SIG-M5 (cell line): Measurements from ENCODE around the gene CELA2B.
"Not testable (repeated sequence)": the region's sequence is repeated elsewhere in the genome, so short reads cannot be mapped to it uniquely, and the experiment has no call there.

ENCODE experiments used
- DNase-seq: peaks from one replicate; lab custom pipeline; 2025; lab: John Stamatoyannopoulos, UW

Gene CELA2B

DNA sequence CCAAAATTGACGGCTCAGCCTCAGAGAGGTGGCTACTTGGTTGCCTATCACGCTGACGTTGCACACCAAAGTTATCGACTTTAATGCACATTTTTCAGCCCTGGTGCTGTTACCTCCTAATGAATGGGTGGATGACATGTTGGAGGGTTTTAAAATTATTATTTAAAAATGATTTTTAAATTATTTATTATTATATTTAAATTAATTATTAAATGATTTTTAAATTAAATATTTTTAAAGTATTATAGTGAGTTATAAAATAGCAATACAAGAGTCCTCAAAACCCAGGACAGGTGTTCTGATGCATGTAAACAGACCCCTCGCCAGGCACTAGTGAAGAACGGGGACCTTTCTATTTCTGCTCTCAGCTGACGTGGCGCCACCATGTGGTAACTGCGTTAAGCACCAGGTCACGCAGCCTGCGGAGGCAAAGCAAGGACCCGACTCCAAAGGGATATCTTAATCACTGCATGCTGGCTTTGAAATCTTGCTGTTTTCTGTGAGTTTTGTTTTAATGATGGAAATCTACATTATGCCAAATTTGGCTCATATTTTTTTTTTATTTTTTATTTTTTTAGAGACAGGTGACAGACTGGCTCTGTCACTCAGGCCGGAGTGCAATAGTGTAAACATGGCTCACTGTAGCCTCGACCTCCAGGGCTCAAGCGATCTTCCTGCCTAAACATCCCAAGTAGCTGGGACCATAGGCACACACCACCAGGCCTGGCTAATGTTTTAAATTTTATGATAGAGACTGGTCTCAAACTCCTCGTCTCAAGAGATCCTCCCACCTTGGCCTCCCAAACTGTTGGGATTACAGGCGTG, 25.5 kb downstream of the CELA2B start:
- DNase-seq: no peak

GRCh38 chr1:15504436-15504835, 28.5 kb downstream of the CELA2B start:
- no peak for DNase-seq

- no peak for DNase-seq
Observed at GRCh38 chr1:15506831-15507230, 30.9 kb downstream of the CELA2B start.

DNA sequence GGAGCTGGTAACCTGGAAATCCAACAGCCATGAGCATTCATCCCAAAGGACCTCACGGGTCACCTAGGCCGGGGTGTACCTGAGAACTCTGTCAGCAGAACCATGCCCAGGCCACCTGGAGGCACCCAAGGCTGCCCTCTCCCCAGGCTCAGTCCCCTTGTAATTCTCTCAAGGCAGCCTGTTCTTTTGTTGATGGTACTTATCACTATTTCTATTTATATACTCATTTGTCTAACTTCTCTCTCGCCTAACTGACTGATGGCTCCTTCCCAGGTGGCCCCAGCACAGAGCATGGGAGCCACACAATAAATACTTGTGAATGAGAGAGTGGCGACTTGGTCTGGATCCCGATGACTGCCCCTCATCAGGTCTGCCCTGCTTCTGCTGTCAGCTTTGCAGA, 31.4 kb downstream of the CELA2B start:
- no peak for DNase-seq

DNA sequence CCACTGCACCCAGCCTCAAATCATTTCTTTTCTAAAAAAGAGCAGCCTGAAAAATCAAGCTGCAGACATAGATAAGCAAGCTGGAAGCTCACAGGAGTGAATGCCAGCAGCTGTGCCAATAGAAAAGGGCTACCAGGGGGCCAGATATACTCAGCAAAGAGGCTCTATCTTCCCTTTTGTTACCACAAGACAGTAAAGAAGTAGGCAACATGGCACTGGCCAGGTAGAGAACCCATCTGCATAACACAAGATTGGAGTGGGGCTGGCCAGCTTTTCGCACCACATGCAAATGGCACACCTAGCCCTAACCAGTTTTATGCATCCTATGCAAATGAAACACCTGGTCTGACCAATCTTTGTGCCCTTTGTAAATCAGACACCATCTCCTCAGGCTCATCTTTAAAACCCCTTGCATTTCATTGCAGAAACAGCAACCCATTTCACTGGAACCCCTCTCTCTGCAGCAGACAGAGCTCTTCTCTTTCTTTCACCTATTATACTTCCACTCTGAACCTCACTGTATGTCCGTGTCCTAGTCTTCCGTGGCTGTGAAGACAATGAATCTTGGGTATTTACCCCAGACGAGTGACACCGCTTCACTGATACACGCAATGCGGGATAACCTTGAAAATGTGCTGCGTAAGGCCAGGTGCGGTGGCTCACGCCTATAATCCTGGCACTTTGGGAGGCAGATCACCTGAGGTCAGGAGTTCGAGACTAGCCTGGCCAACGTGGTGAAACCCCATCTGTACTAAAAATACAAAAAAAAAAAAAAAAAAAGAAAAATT, 33.0 kb downstream of the CELA2B start:
- no peak for DNase-seq

DNA sequence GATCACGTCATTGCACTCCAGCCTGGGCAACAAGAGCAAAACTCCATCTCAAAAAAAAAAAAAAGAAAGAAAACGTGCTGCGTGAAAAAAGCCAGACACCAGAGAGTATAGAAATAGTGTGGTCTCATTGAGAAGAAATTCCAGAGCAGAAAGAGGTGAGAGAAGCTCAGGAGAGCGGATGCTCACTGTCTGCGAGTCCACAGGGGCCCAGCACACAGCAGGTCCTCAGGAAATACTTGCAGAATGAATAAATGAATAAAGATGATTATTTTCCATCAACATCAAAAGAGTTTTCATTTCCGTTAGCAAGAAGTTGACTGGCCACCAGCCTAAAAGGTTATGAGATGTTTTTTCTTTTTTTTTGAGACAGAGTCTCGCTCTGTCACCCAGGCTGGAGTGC, 33.7 kb downstream of the CELA2B start:
- no peak for DNase-seq

GRCh38 chr1:15510611-15511405, 34.9 kb downstream of the CELA2B start:
- DNase-seq: no peak

GRCh38 chr1:15513192-15513591, 37.3 kb downstream of the CELA2B start:
- no peak for DNase-seq

DNA sequence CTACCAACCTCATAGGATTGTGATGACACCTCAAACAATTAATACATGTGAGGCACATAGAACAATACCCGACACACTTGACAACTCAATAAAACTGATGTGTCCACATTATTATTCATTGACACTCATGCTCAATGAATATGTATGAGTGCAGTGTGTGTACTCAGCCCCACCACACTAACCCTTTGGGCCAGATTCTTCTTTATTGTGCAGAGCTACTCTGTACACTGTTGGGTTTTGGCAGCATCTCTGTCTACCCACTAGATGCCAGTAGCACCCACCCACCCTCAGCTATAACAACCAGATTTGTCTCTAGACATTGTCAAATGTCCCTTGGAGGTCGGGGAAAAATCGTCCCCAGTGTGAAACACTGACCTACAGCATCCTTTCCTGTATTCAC, 38.0 kb downstream of the CELA2B start:
- no peak for DNase-seq

DNA sequence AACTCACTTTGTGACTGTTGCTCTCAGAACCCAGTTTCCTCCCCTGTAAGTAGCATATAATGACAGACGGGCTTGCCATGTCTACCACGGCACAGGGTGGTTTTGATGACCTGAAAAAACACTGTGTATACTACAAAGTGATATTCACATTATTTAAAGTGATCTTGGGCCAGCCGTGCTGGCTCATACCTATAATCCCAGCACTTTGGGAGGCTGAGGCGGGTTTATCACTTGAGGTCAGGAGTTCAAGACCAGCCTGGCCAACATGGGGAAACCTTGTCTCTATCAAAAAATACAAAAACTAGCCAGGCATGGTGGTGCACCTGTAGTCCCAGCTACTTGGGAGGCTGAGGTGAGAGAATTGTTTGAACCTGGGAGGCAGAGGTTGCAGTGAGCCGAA, 38.7 kb downstream of the CELA2B start:
- DNase-seq: not testable (repeated sequence)

- DNase-seq: no peak
Observed at GRCh38 chr1:15515022-15515663, 39.2 kb downstream of the CELA2B start.

- DNase-seq: no peak
Observed at GRCh38 chr1:15519625-15520024, 43.7 kb downstream of the CELA2B start.

- not testable (repeated sequence) for DNase-seq
Observed at GRCh38 chr1:15521206-15521906, 45.5 kb downstream of the CELA2B start.

DNA sequence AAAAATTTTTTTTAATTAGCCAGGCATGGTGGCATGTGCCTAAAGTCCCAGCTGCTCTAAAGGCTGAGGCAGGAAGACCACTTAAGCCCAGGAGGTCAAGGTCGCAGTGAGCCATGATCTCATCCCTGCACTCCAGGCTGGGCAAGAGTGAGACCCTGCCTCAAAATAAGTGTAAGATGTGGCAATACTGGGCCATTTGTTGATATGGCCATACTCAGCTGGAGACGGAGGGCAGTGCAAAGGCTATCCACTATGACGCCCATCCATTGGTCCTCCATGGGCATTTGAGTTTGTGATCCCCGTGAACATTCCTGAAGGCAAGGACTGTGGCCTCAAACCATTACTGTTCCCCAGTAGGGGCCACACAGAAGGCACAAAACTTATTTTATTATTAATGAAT, 46.6 kb downstream of the CELA2B start:
- no peak for DNase-seq

- DNase-seq: no peak
Observed at GRCh38 chr1:15523104-15524020, 47.5 kb downstream of the CELA2B start.

DNA sequence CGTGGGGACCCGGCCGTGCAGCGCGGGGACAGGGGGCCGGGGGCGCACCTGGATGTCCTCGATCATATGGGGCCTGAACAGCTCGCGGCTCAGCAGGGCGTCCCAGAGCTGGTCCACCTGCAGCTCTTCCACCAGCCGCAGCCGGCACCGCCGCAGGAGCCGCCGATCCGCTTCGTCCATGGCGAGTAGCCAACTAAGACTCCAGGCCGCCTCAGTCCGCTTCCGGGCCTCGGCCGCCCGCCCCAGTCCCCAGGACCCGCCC, 48.0 kb downstream of the CELA2B start, which contains the start of gene CASP9:
Gene CASP9 (minus strand): TSS at position 195 of the 262 bp plus-strand sequence. CDS start 15 bp downstream, at position 180.
- no peak for DNase-seq

DNA sequence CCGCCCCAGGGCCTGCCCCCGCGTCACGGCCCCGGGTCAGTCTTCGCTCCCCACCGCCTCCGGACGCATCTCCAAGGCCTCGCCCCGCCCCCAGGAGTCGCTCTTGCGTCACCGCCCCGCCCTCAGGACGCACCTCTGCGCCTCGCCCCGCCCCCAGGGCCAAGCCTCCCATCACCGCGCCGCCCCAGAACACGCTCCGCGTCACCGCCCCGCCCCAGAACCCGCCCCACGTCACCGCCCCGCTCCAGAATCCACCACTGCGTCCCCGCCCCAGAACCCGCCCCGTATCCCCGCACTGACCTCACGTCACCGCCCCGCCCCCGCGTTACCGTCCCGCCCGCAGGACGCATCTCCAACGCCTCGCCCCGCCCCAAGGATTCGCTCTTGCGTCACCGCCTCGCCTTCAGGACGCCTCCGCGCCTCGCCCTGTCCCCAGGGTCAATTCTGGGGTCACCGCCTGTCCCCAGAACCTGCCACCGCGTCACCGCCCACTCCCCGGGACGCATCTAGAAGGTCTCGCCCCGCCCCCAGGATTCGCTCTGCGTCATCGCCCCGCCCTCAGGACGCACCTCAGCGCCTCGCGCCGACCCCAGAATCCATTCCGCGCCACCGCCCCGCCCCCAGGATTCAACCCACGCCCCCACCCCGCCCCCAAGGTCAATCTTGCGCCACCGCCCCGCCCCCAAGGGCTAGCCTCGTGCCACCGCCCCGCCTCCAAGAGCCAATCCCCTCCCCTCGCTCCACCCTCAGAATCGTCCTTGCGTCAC, 48.6 kb downstream of the CELA2B start:
- DNase-seq: peak; percentile 73

- DNase-seq: no peak
Observed at GRCh38 chr1:15525050-15526020, 49.4 kb downstream of the CELA2B start.
